ENCODE results near the gene COG6.

The COG6 gene

GRCh38 chr13:39734952-39735351 is 79.5 kb downstream of the COG6 start:
- no peaks in the 10 kb centered on the region; the same call in 1 of the 2 replicates for H3K36me3 ChIP-seq (ENCODE audit: control insufficient read depth, insufficient read depth, low read length)
- no peaks in the 10 kb centered on the region for H3K27me3 ChIP-seq (replicated peaks; ENCODE audit: control insufficient read depth, insufficient read depth, low read length)
- DNase-seq (ENCODE audit: extremely low read depth, insufficient read length): no peak
- TF ChIP-seq CTCF (IDR thresholded peaks at IDR 0.05; ENCODE audit: insufficient read depth, low read length, poor library complexity, severe bottlenecking): no peak
- H3K4me3 ChIP-seq (replicated peaks; ENCODE audit: low read depth, low read length): no peak overlapping the region

GRCh38 chr13:39737047-39737446 is 81.6 kb downstream of the COG6 start:
- no peak for TF ChIP-seq CTCF (IDR thresholded peaks at IDR 0.05; ENCODE audit: insufficient read depth, low read length, poor library complexity, severe bottlenecking)
- Histone ChIP-seq H3K36me3 (ENCODE audit: control insufficient read depth, insufficient read depth, low read length) (no peaks in the 10 kb centered on the region; the same call in 1 of the 2 replicates), H3K27me3 (replicated peaks; ENCODE audit: control insufficient read depth, insufficient read depth, low read length) (no peaks in the 10 kb centered on the region), H3K4me3 (replicated peaks; ENCODE audit: low read depth, low read length) (no peak overlapping the region)
- DNase-seq (ENCODE audit: extremely low read depth, insufficient read length): no peak

- no peak for TF ChIP-seq CTCF (IDR thresholded peaks at IDR 0.05; ENCODE audit: insufficient read depth, low read length, poor library complexity, severe bottlenecking)
- no peaks in the 10 kb centered on the region; the same call in 1 of the 2 replicates for H3K36me3 ChIP-seq (ENCODE audit: control insufficient read depth, insufficient read depth, low read length)
- no peaks in the 10 kb centered on the region for H3K27me3 ChIP-seq (replicated peaks; ENCODE audit: control insufficient read depth, insufficient read depth, low read length)
- DNase-seq (ENCODE audit: extremely low read depth, insufficient read length): no peak
- no peak overlapping the region for H3K4me3 ChIP-seq (replicated peaks; ENCODE audit: low read depth, low read length)
These were observed 85.3 kb downstream of the COG6 start for GRCh38 chr13:39740761-39741160.

- Histone ChIP-seq H3K27me3 (replicated peaks; ENCODE audit: control insufficient read depth, insufficient read depth, low read length) (no peaks in the 10 kb centered on the region), H3K36me3 (ENCODE audit: control insufficient read depth, insufficient read depth, low read length) (no peaks in the 10 kb centered on the region), H3K4me3 (replicated peaks; ENCODE audit: low read depth, low read length) (no peak overlapping the region)
- no peak for TF ChIP-seq CTCF (IDR thresholded peaks at IDR 0.05; ENCODE audit: insufficient read depth, low read length, poor library complexity, severe bottlenecking)
- no peak for DNase-seq (ENCODE audit: extremely low read depth, insufficient read length)
These were observed 93.5 kb downstream of the COG6 start for GRCh38 chr13:39748961-39749360.

- no peak for DNase-seq (ENCODE audit: extremely low read depth, insufficient read length)
- Histone ChIP-seq H3K36me3 (ENCODE audit: control insufficient read depth, insufficient read depth, low read length) (no peaks in the 10 kb centered on the region), H3K27me3 (replicated peaks; ENCODE audit: control insufficient read depth, insufficient read depth, low read length) (no peaks in the 10 kb centered on the region), H3K4me3 (replicated peaks; ENCODE audit: low read depth, low read length) (no peak overlapping the region)
- TF ChIP-seq CTCF (IDR thresholded peaks at IDR 0.05; ENCODE audit: insufficient read depth, low read length, poor library complexity, severe bottlenecking): no peak
These were observed 94.1 kb downstream of the COG6 start for GRCh38 chr13:39749528-39749927.

GRCh38 chr13:39751805-39752204 is 96.3 kb downstream of the COG6 start:
- Histone ChIP-seq H3K4me3 (replicated peaks; ENCODE audit: low read depth, low read length) (no peak overlapping the region), H3K27me3 (replicated peaks; ENCODE audit: control insufficient read depth, insufficient read depth, low read length) (no peaks in the 10 kb centered on the region), H3K36me3 (ENCODE audit: control insufficient read depth, insufficient read depth, low read length) (no peaks in the 10 kb centered on the region)
- no peak for DNase-seq (ENCODE audit: extremely low read depth, insufficient read length)
- TF ChIP-seq CTCF (IDR thresholded peaks at IDR 0.05; ENCODE audit: insufficient read depth, low read length, poor library complexity, severe bottlenecking): no peak
